Measurements from ENCODE around the gene FRMD4A. TPM values are rescaled to one million over a fixed set of nuclear protein-coding genes. Genes with fewer than 3 reads are reported as not detected.

The FRMD4A gene
- polyA plus RNA-seq, 1 of the 3 experiments (the other 2 are of a cell fraction) = 37.7 TPM

- peaks cover 13 to 21% of the 10 kb centered on the region in 2 experiments for H3K36me3 ChIP-seq (replicated peaks in 1 of 2; ENCODE audit: control insufficient read depth in 1 of 2, insufficient read depth in 2 of 2, low read length in 1 of 2)
- H3K27me3 ChIP-seq (ENCODE audit: insufficient read depth) = no peaks in the 10 kb centered on the region
- ChIA-PET POLR2A (no interaction called here), CTCF (interaction anchor here (1.2 kb wide), 1 partner anchor 22 kb away, joined by 3 read pairs; no protein-coding TSS in a partner anchor)
- no peak overlapping the region for H3K27ac ChIP-seq (ENCODE audit: low read depth in 2 of 2, low read length in 1 of 2)
- H3K9me3 ChIP-seq = no peaks in the 10 kb centered on the region
- H3K9ac ChIP-seq = no peak overlapping the region
- DNase-seq = no peak
- H2AFZ ChIP-seq (ENCODE audit: low read depth) = no peak overlapping the region
- H3K4me3 ChIP-seq (ENCODE audit: low read depth in 2 of 2, low read length in 1 of 2) = no peak overlapping the region
- TF ChIP-seq CTCF (IDR thresholded peaks at IDR 0.05) (no peak), RFX5 (IDR thresholded peaks at IDR 0.05; ENCODE audit: low read length) (no peak), MXI1 (IDR thresholded peaks at IDR 0.05; ENCODE audit: low read depth, low read length) (no peak), RAD21 (IDR thresholded peaks at IDR 0.05; ENCODE audit: low read length) (no peak), JUND (IDR thresholded peaks at IDR 0.05) (no peak), SIN3A (IDR thresholded peaks at IDR 0.05; ENCODE audit: borderline replicate concordance, low read depth, low read length) (no peak), SMC3 (IDR thresholded peaks at IDR 0.05; ENCODE audit: low read depth, low read length) (no peak)
- TF ChIP-seq, protein P1, sequence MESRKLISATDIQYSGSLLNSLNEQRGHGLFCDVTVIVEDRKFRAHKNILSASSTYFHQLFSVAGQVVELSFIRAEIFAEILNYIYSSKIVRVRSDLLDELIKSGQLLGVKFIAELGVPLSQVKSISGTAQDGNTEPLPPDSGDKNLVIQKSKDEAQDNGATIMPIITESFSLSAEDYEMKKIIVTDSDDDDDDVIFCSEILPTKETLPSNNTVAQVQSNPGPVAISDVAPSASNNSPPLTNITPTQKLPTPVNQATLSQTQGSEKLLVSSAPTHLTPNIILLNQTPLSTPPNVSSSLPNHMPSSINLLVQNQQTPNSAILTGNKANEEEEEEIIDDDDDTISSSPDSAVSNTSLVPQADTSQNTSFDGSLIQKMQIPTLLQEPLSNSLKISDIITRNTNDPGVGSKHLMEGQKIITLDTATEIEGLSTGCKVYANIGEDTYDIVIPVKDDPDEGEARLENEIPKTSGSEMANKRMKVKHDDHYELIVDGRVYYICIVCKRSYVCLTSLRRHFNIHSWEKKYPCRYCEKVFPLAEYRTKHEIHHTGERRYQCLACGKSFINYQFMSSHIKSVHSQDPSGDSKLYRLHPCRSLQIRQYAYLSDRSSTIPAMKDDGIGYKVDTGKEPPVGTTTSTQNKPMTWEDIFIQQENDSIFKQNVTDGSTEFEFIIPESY (IDR thresholded peaks at IDR 0.05; ENCODE audit: borderline replicate concordance, low read depth) = no peak
- TF ChIP-seq, protein P2, sequence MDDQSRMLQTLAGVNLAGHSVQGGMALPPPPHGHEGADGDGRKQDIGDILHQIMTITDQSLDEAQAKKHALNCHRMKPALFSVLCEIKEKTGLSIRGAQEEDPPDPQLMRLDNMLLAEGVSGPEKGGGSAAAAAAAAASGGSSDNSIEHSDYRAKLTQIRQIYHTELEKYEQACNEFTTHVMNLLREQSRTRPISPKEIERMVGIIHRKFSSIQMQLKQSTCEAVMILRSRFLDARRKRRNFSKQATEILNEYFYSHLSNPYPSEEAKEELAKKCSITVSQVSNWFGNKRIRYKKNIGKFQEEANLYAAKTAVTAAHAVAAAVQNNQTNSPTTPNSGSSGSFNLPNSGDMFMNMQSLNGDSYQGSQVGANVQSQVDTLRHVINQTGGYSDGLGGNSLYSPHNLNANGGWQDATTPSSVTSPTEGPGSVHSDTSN (IDR thresholded peaks at IDR 0.05) = no peak
- TF ChIP-seq, protein P3, sequence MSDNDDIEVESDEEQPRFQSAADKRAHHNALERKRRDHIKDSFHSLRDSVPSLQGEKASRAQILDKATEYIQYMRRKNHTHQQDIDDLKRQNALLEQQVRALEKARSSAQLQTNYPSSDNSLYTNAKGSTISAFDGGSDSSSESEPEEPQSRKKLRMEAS (IDR thresholded peaks at IDR 0.05; ENCODE audit: low read depth) = no peak
- WGBS (ENCODE audit: low lambda C conversion rate) = 80% methylated on average over 4 of the region's 4 CpGs
- peaks cover 11 to 23% of the 10 kb centered on the region in 2 experiments for H3K4me1 ChIP-seq (ENCODE audit: control insufficient read depth in 1 of 2, insufficient read depth in 2 of 2, low read depth in 1 of 2, low read length in 1 of 2)
- H4K20me1 ChIP-seq (ENCODE audit: insufficient read depth) = no peaks in the 10 kb centered on the region
- no peak overlapping the region for H3K4me2 ChIP-seq
- no peaks in the 10 kb centered on the region; the same call in 1 of the 2 replicates for H3K79me2 ChIP-seq (ENCODE audit: insufficient read depth)
- H3F3A ChIP-seq (replicated peaks; ENCODE audit: insufficient read depth) = peaks cover 24% of the 10 kb centered on the region
- no peaks in the 10 kb centered on the region for H3K9me2 ChIP-seq
Measured at GRCh38 chr10:13681095-13681494, 649.6 kb downstream of the FRMD4A start.

- H2AFZ ChIP-seq (ENCODE audit: low read depth) = no peak overlapping the region
- H3K9ac ChIP-seq = no peak overlapping the region
- H3K4me1 ChIP-seq (ENCODE audit: control insufficient read depth in 1 of 2, insufficient read depth in 2 of 2, low read depth in 1 of 2, low read length in 1 of 2) = peaks cover 0 to 3% of the 10 kb centered on the region in 2 experiments; a peak in 3 of 4 replicates
- H3K27me3 ChIP-seq (ENCODE audit: insufficient read depth) = no peaks in the 10 kb centered on the region
- WGBS (ENCODE audit: low lambda C conversion rate) = 99% methylated on average over 12 of the region's 13 CpGs
- no peak overlapping the region for H3K4me3 ChIP-seq (ENCODE audit: low read depth in 2 of 2, low read length in 1 of 2)
- POLR2A ChIA-PET = no interaction called here
- no peak overlapping the region for H3K4me2 ChIP-seq
- H3K79me2 ChIP-seq (ENCODE audit: insufficient read depth) = peaks cover 6% of the 10 kb centered on the region; the same call in 1 of the 2 replicates
- no peaks in the 10 kb centered on the region for H4K20me1 ChIP-seq (ENCODE audit: insufficient read depth)
- no peaks in the 10 kb centered on the region for H3K9me3 ChIP-seq
- H3K36me3 ChIP-seq (replicated peaks in 1 of 2; ENCODE audit: control insufficient read depth in 1 of 2, insufficient read depth in 2 of 2, low read length in 1 of 2) = peaks cover 23 to 34% of the 10 kb centered on the region in 2 experiments
- CTCF ChIA-PET = interaction anchor here (4.3 kb wide), 1 partner anchor 19 kb away, joined by 16 read pairs; no protein-coding TSS in a partner anchor
- H3K9me2 ChIP-seq = no peaks in the 10 kb centered on the region
- H3K27ac ChIP-seq (ENCODE audit: low read depth in 2 of 2, low read length in 1 of 2) = no peak overlapping the region
- DNase-seq = no peak
- no peaks in the 10 kb centered on the region for H3F3A ChIP-seq (replicated peaks; ENCODE audit: insufficient read depth)
- TF ChIP-seq RXRA (IDR thresholded peaks at IDR 0.05; ENCODE audit: borderline replicate concordance, low read depth) (no peak), CTCF (IDR thresholded peaks at IDR 0.05) (no peak), FOSL2 (IDR thresholded peaks at IDR 0.05; ENCODE audit: borderline replicate concordance, low read depth) (no peak), IRF3 (IDR thresholded peaks at IDR 0.05; ENCODE audit: low read depth, low read length) (no peak), EP300 (IDR thresholded peaks at IDR 0.05; ENCODE audit: borderline replicate concordance in 1 of 2, low read depth in 1 of 2, low read length in 1 of 2) (no peak)
- TF ChIP-seq, protein P2 (IDR thresholded peaks at IDR 0.05) = no peak
Measured at GRCh38 chr10:13678101-13678843, 652.5 kb downstream of the FRMD4A start.
